Measurements from ENCODE around the gene GARNL3.

Gene GARNL3

DNA sequence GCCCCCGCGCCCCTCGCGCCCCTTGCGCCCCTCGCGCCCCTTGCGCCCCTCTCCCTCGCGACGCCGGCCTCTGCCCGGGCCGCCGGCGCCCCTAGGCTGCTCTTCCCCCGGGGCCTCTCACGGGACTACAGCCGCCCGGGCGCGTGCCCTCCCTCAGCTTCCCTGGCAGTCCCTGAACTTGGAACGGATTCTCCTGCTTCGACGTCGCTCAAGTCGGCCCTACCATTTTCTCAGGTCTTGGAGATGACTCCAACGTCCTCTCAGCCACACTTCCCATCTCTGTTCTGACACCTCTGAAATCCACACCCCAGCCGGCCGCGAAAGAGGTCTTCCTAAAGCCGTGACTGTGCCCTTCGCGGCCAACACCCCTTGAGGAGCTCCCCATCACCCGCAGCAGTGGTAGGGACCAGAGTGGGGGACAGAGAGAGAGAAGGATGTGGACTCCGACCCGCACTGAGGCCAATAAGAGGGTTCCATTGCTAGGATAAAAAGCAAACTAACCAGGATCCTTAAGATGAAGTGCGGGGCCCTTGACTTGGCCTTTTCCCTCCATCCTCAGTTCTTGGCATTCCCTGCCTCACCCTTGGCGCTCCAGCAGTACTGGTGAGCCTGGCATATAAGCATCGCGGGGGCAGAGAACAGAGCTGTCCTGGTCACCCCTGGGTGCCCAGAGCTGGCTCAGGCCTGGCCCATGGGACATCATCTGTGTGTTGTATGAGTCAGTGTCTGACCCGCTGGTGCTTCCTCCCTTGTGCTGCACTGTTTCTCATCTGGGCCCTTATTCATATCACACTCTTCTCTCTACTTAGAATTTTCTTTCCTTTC lies 38.6 kb upstream of the GARNL3 start:
- Mint-ChIP-seq H3K36me3 (peaks cover 27% of the 10 kb centered on the region), H3K9me3 (no peaks in the 10 kb centered on the region), H3K27ac (peak overlapping the region; percentile 95), H3K4me1 (peaks cover 39% of the 10 kb centered on the region), H3K4me3 (peak overlapping the region; percentile 82)
- no peak for ATAC-seq
- no peak for DNase-seq (ENCODE audit: low spot score in 2 of 2)

DNA sequence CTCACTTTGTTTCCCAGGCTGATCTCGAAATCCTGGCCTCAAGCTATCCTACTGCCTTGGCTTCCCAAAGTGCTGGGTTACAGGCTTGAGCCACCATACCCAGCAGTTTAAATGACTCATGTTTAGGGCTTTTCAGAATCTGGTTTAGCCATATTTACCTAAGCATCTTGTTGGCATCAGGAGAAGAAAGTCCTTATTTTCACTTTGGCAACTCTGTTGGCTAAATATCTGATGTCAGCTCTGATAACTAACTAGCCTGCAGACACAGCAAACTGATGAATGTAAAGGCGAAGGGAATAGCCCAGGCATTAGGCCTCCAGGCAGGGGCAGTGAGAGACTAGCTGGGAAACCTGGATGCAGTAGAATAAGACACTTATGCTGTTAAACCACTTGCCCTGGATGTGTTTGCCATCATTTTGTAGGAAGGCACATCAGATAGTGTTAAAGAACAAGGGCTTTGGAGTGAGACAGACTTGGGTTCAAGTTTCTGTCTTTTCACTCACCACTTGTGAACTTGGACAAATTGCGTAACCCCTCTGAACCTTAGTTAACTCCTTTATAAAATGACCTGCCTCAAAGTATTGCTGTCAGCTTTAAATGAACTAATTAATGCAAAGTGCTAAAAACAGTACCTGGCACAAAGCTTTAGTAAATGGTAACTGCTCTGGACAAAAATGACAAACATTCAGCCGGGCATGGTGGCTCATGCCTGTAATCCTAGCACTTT lies 34.7 kb upstream of the GARNL3 start:
- Mint-ChIP-seq H3K4me3 (no peak overlapping the region), H3K36me3 (peaks cover 19% of the 10 kb centered on the region), H3K4me1 (peaks cover 12% of the 10 kb centered on the region), H3K27ac (no peak overlapping the region), H3K9me3 (no peaks in the 10 kb centered on the region)
- no peak for DNase-seq (ENCODE audit: low spot score in 2 of 2)
- ATAC-seq: no peak

DNA sequence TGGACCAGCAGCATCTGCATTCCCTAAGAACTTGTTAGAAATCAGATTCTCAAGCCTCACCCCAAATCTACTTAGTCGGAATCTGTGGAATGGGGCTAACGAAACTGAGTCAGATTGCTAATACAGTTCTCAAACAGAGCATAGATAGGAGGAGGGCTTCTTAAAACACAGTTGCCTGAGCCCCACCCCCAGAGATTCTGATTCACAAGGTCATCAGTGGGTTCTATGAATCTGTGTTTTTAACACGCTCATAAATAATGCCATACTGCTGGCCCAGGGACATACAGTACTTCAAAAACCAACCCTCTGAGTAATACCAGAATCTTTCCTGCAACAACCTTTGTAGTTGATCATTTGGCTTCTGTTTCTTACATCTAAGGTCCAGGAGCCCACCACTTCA lies 32.9 kb upstream of the GARNL3 start:
- ATAC-seq (no peak), DNase-seq (ENCODE audit: low spot score in 2 of 2) (no peak)
- H3K36me3 Mint-ChIP-seq: peaks cover 1% of the 10 kb centered on the region
- no peak overlapping the region for H3K4me3 Mint-ChIP-seq
- H3K4me1 Mint-ChIP-seq: peaks cover 2% of the 10 kb centered on the region
- H3K9me3 Mint-ChIP-seq: no peaks in the 10 kb centered on the region
- H3K27ac Mint-ChIP-seq: no peak overlapping the region

DNA sequence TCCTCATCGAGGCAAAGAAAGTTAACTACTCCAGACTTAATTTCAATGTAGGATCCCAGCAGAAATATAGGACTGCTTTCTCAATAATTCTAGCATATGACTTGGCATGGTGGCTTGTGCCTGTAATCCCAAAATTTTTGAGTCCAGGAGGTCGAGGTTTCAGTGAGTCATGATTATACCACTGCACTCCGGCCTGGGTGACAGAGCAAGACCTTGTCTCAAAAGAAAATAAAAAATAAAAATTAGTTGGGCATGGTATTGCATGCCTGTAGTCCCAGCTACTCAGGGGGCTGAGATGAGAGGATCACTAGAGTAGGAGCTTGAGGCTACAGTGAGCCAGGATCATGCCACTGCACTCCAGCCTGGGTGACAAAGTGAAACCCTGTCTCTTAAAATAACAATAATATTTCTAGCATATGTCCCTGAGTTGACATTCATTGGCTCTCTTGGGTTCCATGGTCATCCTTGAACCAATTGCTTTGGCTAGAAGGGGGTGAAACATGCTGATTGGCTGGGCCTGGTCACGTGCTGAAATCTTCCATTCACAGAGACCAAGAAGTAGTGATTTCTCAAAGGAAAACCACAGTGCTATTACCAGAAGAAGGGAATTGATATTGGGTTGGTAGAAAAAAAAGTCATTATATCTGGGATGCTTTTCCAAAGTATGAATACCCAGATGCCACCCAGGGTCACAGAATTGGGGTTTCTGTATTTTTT lies 31.6 kb upstream of the GARNL3 start:
- Mint-ChIP-seq H3K9me3 (no peaks in the 10 kb centered on the region), H3K36me3 (no peaks in the 10 kb centered on the region), H3K27ac (no peak overlapping the region), H3K4me1 (no peaks in the 10 kb centered on the region), H3K4me3 (no peak overlapping the region)
- ATAC-seq (no peak), DNase-seq (ENCODE audit: low spot score in 2 of 2) (no peak)

DNA sequence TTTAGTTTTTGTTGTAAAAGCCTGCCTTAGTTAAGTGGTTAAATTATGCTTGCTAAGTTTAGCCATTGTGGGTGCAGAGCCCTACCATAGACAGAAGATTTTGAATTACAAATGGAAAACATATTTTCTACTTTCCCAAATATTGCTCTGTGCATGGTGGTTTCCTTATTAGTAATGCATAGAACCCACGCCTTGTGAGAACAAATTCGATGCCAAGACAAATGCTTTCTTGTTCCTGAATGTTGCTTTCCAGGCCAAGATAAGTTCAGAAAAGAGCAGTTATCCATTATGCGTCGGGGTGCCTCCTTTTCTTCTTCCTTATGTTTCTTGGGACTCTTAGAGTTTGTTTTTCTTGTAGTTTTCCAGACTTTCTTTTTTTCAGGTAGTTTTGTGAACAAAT lies 31.0 kb upstream of the GARNL3 start:
- ATAC-seq (no peak), DNase-seq (ENCODE audit: low spot score in 2 of 2) (no peak)
- H3K4me3 Mint-ChIP-seq: no peak overlapping the region
- no peaks in the 10 kb centered on the region for H3K4me1 Mint-ChIP-seq
- H3K9me3 Mint-ChIP-seq: no peaks in the 10 kb centered on the region
- no peak overlapping the region for H3K27ac Mint-ChIP-seq
- H3K36me3 Mint-ChIP-seq: no peaks in the 10 kb centered on the region

DNA sequence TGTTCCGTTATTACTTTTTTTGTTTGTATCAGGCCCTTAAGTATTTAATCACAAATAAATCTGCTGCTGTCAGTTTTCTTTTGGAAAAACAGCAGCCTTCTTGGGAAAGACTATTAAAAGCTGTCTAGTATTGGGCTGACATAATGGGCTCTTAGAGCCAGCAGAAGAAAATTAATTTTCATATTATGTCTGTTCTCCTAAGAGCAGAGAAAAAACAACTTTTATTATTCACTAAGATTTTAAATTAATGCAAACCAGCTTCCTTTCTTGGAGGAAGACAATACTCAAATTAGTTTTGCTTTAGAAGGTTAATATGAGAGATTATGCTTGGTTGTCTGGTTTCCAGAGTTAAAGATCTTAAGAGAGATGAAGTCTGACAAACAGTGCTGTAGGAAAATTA lies 30.6 kb upstream of the GARNL3 start:
- H3K4me3 Mint-ChIP-seq: no peak overlapping the region
- ATAC-seq: no peak
- no peaks in the 10 kb centered on the region for H3K9me3 Mint-ChIP-seq
- H3K36me3 Mint-ChIP-seq: no peaks in the 10 kb centered on the region
- no peak overlapping the region for H3K27ac Mint-ChIP-seq
- DNase-seq (ENCODE audit: low spot score in 2 of 2): no peak
- no peaks in the 10 kb centered on the region for H3K4me1 Mint-ChIP-seq

DNA sequence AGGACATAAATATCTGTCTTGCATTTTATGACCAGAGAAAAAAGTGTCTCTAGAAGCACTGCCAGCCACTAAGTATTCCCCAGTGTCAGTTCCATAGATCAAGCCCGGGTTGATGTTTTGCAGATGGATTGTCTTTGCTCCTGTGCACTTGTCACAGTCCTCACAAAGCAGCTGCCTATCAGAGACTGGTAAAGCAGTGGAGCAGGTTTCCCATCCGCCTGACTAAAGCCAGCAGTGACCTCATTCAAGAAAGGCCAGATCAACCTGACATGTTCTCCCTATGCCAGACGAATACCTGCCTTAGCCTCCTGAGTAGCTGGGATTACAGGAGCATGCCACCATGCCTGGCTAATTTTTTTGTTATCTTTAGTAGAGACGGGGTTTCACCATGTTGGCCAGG lies 26.8 kb upstream of the GARNL3 start:
- no peak overlapping the region for H3K4me3 Mint-ChIP-seq
- ATAC-seq: no peak
- no peaks in the 10 kb centered on the region for H3K36me3 Mint-ChIP-seq
- H3K9me3 Mint-ChIP-seq: no peaks in the 10 kb centered on the region
- no peaks in the 10 kb centered on the region for H3K4me1 Mint-ChIP-seq
- no peak for DNase-seq (ENCODE audit: low spot score in 2 of 2)
- no peak overlapping the region for H3K27ac Mint-ChIP-seq

DNA sequence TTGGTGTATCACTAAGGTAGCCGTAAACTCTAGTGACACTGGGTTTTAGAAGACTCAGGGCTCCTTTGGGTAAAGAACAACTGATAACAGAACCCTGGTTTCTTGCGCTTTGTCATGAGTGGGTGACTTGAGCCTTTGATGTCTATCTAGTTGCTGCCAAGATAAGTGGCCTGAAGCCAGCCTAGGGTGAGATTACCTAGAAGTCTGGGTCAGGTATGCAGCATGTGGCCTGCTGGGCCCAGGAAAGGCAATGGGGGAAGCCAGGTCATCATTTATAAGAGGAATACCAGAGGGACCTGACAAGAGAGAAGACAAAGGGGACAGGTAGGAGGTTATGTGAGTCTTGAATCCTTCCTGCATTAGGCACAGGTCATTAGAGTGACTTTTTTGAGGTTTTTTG lies 23.2 kb upstream of the GARNL3 start:
- Mint-ChIP-seq H3K36me3 (no peaks in the 10 kb centered on the region), H3K9me3 (no peaks in the 10 kb centered on the region), H3K27ac (no peak overlapping the region), H3K4me1 (peaks cover 13% of the 10 kb centered on the region), H3K4me3 (no peak overlapping the region)
- ATAC-seq (no peak), DNase-seq (ENCODE audit: low spot score in 2 of 2) (no peak)

DNA sequence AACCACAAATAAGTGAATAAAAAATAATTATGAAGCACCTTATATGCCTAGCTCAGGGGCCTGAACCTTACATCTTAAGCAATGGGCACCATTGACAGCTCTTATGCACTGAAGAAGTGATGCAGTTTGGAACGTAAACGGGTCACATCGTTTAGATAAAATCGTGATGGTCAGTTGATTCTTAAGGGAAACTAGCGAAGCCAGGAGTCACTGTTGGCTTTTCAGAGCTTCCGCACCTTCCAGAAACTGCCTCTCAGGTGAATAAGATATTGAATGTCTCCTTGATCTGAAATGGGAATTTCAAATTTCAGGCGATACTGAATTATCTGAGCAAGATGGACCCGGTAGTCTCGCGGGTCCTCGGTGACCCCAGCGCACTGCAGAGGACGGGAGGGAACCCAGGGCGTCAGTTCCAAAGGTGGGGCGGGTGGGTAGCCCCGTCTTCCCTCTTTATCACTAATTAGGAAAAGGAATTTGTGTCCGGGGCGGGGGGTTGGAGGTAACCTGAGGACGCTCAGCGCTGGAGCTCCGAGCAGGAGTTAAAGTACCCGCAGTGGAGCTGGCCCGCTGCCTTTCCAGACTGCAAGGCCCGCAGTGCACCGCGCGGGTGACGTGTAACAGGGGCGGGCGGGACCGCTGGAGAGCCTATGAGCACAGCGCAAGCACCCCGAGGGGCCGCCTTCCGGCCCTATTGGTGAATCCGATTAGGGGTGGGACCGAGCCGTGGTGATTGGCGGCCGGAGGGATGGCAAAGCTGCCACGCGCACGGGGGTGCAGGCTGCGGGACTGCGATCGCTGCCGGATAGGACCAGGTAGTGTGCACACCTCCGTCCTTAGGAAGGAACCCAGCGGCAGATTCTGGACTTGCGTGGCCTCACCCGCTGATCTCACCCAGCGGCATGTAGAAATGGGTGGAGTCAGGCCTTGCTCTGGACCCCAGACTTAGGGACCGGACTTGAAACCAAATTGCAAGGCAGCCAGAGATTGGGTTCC lies 19.7 kb upstream of the GARNL3 start:
- DNase-seq (ENCODE audit: low spot score in 2 of 2) (peak; percentile 81 to 95), ATAC-seq (peak; percentile 100)
- no peak overlapping the region for H3K27ac Mint-ChIP-seq
- no peaks in the 10 kb centered on the region for H3K36me3 Mint-ChIP-seq
- H3K9me3 Mint-ChIP-seq: no peaks in the 10 kb centered on the region
- H3K4me1 Mint-ChIP-seq: peaks cover 13% of the 10 kb centered on the region
- H3K4me3 Mint-ChIP-seq: peak overlapping the region; percentile 81

DNA sequence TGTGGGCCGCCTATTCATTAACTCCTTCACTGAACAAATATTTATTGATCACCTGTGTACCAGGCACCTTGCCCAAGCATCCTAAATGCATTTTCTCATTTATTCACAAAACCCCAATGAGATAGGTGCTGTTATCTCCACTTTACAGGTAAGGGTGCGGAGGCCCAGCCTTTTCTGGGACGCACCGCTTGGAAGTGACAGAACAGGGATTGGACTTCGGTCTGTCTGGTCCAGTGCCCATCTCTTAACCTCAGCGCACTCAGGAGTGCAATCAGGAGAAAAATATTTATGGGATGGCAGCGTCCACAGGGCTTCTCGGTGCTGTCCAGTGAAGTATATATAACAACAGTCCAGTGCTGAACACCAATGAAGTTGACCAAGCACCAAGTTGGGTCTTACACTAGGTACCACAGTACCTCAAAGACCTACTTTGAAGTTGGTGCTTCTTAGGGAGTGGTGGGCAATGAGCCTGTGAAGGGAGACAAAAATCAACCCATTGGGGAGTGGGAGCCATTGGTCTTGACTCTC lies 18.9 kb upstream of the GARNL3 start:
- H3K36me3 Mint-ChIP-seq: no peaks in the 10 kb centered on the region
- no peak for DNase-seq (ENCODE audit: low spot score in 2 of 2)
- peak overlapping the region; percentile 81 for H3K4me3 Mint-ChIP-seq
- no peaks in the 10 kb centered on the region for H3K9me3 Mint-ChIP-seq
- H3K27ac Mint-ChIP-seq: no peak overlapping the region
- no peak for ATAC-seq
- H3K4me1 Mint-ChIP-seq: peaks cover 13% of the 10 kb centered on the region

DNA sequence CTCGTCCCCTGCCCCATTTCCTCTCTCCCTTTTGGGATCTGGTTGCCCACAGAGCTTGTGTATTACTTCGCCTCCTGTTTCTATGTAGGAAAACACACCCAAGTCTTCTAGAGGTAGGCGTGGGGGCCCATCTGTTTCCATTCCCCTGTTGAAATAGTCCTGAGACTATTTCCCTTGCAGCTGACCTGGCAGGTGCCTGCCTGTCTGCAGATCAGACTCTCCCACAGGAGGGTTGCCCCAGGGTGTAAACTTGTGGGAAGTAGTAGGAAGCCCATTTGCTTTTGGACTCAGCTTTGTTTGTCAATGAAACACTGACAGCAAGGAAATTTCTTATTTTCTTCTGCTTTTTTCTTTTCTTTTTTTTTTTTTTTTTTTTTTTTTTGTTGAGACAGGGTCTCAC lies 16.3 kb upstream of the GARNL3 start:
- DNase-seq (ENCODE audit: low spot score in 2 of 2) (no peak), ATAC-seq (no peak)
- Mint-ChIP-seq H3K4me1 (peaks cover 13% of the 10 kb centered on the region), H3K9me3 (no peaks in the 10 kb centered on the region), H3K27ac (no peak overlapping the region), H3K4me3 (no peak overlapping the region), H3K36me3 (no peaks in the 10 kb centered on the region)

DNA sequence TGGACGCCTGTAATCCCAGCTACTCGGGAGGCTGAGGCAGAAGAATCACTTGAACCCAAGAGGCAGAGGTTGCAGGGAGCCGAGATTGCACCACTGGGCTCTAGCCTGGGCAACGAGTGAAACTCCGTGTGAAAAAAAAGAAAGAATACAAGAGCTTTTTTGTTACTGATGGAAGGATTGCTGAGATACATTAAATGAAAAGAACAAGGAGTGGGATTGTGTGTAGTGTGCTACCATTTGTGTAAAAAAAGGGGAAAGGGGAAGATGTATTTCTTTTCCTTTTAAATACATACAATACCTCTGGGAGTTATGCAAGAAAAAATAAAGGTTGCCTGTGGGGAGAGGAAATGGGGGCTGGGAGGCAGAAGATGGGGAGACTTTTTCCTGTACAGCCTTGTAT lies 14.7 kb upstream of the GARNL3 start:
- H3K4me3 Mint-ChIP-seq: no peak overlapping the region
- H3K4me1 Mint-ChIP-seq: peaks cover 11% of the 10 kb centered on the region
- H3K27ac Mint-ChIP-seq: peak overlapping the region; percentile 3
- no peaks in the 10 kb centered on the region for H3K9me3 Mint-ChIP-seq
- DNase-seq (ENCODE audit: low spot score in 2 of 2): no peak
- no peaks in the 10 kb centered on the region for H3K36me3 Mint-ChIP-seq
- ATAC-seq: no peak

DNA sequence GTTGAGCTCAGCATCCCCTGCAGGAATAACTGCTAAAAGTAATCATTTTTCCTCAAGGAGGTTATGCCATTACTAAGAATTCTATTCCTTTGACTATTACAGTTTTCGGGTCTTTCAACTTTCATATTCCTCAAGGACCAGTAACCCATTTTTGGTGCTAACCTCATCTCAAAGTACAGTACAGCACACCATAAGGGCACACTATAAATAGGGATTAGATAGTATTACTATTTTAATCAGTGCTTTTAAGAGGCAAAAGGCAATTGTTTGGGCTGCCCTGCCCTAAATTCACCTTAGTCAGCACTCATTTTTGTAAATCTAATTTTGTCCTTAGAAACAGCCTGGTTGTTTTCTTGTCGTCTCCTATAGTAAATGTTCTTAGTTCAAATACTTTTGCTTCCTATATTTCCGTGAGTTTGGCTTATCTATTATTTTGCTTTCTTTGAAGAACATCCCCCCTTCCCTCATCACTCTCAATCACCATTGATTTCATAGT lies 13.6 kb upstream of the GARNL3 start:
- Mint-ChIP-seq H3K27ac (no peak overlapping the region), H3K4me1 (peaks cover under 1% of the 10 kb centered on the region), H3K9me3 (no peaks in the 10 kb centered on the region), H3K4me3 (no peak overlapping the region), H3K36me3 (no peaks in the 10 kb centered on the region)
- ATAC-seq: no peak
- DNase-seq (ENCODE audit: low spot score in 2 of 2): no peak

DNA sequence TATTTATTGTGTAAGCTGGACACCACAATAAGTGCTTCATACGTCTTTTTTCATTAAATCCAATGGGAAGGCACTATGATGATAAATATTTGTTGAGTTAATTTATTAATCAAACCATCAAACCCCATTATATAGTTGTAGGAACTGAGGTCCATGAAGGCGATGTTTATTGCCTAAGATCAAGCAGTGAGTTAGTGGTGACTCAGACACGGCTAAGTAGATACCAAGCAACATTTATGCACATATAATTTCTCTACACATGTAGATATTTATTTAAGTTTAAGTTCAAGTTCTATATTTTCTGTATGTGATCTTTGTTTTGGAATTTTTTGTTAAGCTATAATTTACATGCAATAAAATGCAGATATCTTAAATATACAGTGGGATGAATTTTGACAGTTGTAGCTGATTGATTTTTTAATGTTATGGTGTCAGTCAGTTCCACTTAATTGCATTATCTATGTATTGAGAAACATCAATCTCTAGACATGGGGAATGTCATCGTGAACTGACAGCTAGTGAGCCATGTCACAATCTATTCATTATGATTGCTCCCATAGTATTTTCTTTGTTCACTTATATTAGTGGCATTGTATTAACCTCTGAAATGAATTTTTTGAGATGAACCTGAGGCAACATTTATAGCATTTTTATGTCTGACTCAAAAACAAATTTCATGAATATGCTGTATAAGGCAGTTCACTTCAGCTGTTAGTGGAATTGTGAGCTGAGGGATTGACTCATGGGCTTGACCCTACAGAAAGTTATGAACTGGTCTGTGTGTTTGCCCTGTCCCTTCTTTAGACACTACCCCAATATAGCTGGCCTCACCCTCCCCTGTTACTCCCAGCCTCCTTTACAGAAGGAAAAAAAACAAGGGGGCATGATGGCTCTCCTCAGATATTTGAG lies 11.9 kb upstream of the GARNL3 start:
- ATAC-seq (no peak), DNase-seq (ENCODE audit: low spot score in 2 of 2) (no peak)
- Mint-ChIP-seq H3K4me1 (no peaks in the 10 kb centered on the region), H3K27ac (no peak overlapping the region), H3K4me3 (no peak overlapping the region), H3K36me3 (no peaks in the 10 kb centered on the region), H3K9me3 (no peaks in the 10 kb centered on the region)
